Measurements from ENCODE around the gene SPATA21. TPM values are rescaled to one million over a fixed set of nuclear protein-coding genes. Genes with fewer than 3 reads are reported as not detected.

SPATA21 gene
- total and polyA plus RNA-seq, 10 of the 15 experiments (the other 5 are each of a cell fraction or from before 2014, with no cell fraction given) = 0.05 to 1.1 (median 0.24) TPM; not detected in 1

GRCh38 chr1:16440470-16441281 lies 3.5 kb upstream of the SPATA21 start, which contains the start of gene NECAP2 (continued):
- peak; percentile 72; the same call in 1 of the 2 replicates for TF ChIP-seq CBFB (IDR thresholded peaks at IDR 0.05; ENCODE audit: low read depth)
- TF ChIP-seq CTCF (IDR thresholded peaks at IDR 0.05 in 2 of 3, conservative IDR thresholded peaks at IDR 0.05 in 1 of 3; ENCODE audit: control insufficient read depth in 2 of 3, extremely low read depth in 1 of 3, insufficient read depth in 1 of 3, low read depth in 3 of 3, low read length in 3 of 3) = peak; percentile 90 to 97 (median 91); a peak in 5 of 6 replicates
- TF ChIP-seq KLF5 (IDR thresholded peaks at IDR 0.05; ENCODE audit: partially characterized antibody) = peak; percentile 54
- TF ChIP-seq ZBED1 (IDR thresholded peaks at IDR 0.05; ENCODE audit: borderline replicate concordance) = no peak
- peak; percentile 88 for TF ChIP-seq CREM (IDR thresholded peaks at IDR 0.05; ENCODE audit: low read depth)
- TF ChIP-seq, protein P1, sequence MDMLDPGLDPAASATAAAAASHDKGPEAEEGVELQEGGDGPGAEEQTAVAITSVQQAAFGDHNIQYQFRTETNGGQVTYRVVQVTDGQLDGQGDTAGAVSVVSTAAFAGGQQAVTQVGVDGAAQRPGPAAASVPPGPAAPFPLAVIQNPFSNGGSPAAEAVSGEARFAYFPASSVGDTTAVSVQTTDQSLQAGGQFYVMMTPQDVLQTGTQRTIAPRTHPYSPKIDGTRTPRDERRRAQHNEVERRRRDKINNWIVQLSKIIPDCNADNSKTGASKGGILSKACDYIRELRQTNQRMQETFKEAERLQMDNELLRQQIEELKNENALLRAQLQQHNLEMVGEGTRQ (IDR thresholded peaks at IDR 0.05; ENCODE audit: borderline replicate concordance, low read depth, low read length) = peak; percentile 13
- TF ChIP-seq HDAC6 (IDR thresholded peaks at IDR 0.05; ENCODE audit: unreplicated experiment) = no peak
- peak; percentile 90 for TF ChIP-seq MYC (IDR thresholded peaks at IDR 0.05; ENCODE audit: insufficient read depth, insufficient read length, insufficient replicate concordance, low read length, severe bottlenecking)
- peak; percentile 95 for TF ChIP-seq NBN (IDR thresholded peaks at IDR 0.05)
- no peak for TF ChIP-seq E2F4 (IDR thresholded peaks at IDR 0.05; ENCODE audit: low read depth, low read length)
- 0 out of 2 replicates have a peak, but pooled peaks have one; percentile 78 for TF ChIP-seq MTA3 (IDR thresholded peaks at IDR 0.05; ENCODE audit: borderline replicate concordance, low read length)
- TF ChIP-seq SIX5 (IDR thresholded peaks at IDR 0.05; ENCODE audit: low read depth, low read length, severe bottlenecking) = peak; percentile 36
- TF ChIP-seq, protein P2, sequence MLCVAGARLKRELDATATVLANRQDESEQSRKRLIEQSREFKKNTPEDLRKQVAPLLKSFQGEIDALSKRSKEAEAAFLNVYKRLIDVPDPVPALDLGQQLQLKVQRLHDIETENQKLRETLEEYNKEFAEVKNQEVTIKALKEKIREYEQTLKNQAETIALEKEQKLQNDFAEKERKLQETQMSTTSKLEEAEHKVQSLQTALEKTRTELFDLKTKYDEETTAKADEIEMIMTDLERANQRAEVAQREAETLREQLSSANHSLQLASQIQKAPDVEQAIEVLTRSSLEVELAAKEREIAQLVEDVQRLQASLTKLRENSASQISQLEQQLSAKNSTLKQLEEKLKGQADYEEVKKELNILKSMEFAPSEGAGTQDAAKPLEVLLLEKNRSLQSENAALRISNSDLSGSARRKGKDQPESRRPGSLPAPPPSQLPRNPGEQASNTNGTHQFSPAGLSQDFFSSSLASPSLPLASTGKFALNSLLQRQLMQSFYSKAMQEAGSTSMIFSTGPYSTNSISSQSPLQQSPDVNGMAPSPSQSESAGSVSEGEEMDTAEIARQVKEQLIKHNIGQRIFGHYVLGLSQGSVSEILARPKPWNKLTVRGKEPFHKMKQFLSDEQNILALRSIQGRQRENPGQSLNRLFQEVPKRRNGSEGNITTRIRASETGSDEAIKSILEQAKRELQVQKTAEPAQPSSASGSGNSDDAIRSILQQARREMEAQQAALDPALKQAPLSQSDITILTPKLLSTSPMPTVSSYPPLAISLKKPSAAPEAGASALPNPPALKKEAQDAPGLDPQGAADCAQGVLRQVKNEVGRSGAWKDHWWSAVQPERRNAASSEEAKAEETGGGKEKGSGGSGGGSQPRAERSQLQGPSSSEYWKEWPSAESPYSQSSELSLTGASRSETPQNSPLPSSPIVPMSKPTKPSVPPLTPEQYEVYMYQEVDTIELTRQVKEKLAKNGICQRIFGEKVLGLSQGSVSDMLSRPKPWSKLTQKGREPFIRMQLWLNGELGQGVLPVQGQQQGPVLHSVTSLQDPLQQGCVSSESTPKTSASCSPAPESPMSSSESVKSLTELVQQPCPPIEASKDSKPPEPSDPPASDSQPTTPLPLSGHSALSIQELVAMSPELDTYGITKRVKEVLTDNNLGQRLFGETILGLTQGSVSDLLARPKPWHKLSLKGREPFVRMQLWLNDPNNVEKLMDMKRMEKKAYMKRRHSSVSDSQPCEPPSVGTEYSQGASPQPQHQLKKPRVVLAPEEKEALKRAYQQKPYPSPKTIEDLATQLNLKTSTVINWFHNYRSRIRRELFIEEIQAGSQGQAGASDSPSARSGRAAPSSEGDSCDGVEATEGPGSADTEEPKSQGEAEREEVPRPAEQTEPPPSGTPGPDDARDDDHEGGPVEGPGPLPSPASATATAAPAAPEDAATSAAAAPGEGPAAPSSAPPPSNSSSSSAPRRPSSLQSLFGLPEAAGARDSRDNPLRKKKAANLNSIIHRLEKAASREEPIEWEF (IDR thresholded peaks at IDR 0.05; ENCODE audit: insufficient replicate concordance, low read depth, low read length) = no peak
- TF ChIP-seq SUZ12 (IDR thresholded peaks at IDR 0.05; ENCODE audit: unreplicated experiment) = no peak

Measured in GM12878 (cell line).